HepG2 (cell line): ENCODE measurements around the gene OAF.

Experiments used
- GTF2F1 ChIP-seq: fragments of 150-350 bp; IDR thresholded peaks from 2 replicates; pipeline ENCODE4 v1.6.1; 2014; ENCODE audit warnings: low read length
- POLR2AphosphoS5 ChIP-seq: IDR thresholded peaks from 2 replicates; pipeline ENCODE4 v1.6.1; 2012; ENCODE audit warnings: low read depth, low read length
- ZC3H13 ChIP-seq: sonication (generic); formaldehyde crosslinking; IDR thresholded peaks from 2 replicates; pipeline ENCODE4 v1.8.1; 2023; ENCODE audit warnings: mild to moderate bottlenecking, missing genetic modification reagents, moderate library complexity
- ZNF354B ChIP-seq: sonication (generic); formaldehyde crosslinking; IDR thresholded peaks from 2 replicates; pipeline ENCODE4 v1.8.0; 2022; ENCODE audit warnings: mild to moderate bottlenecking, missing genetic modification reagents
- ZNF615 ChIP-seq: sonication (generic); formaldehyde crosslinking; IDR thresholded peaks from 2 replicates; pipeline ENCODE4 v1.5.0; 2020; ENCODE audit warnings: mild to moderate bottlenecking, missing genetic modification reagents, borderline replicate concordance
- ZNF713 ChIP-seq: sonication (generic); formaldehyde crosslinking; IDR thresholded peaks from 2 replicates; pipeline ENCODE4 v1.4.0; 2020; ENCODE audit warnings: mild to moderate bottlenecking, missing genetic modification reagents
- TF ChIP-seq, protein P1 (sequence below): sonication (generic); formaldehyde crosslinking; IDR thresholded peaks from 2 replicates; pipeline ENCODE4 v1.5.0; 2020; ENCODE audit warnings: mild to moderate bottlenecking, missing genetic modification reagents, moderate library complexity
- TF ChIP-seq, protein P2 (sequence below): sonication (generic); formaldehyde crosslinking; IDR thresholded peaks from 2 replicates; pipeline ENCODE4 v1.4.0; 2020; ENCODE audit warnings: missing genetic modification reagents
- TF ChIP-seq, protein P3 (sequence below): sonication (generic); formaldehyde crosslinking; IDR thresholded peaks from 2 replicates; pipeline ENCODE4 v1.4.0; 2020; ENCODE audit warnings: missing genetic modification reagents, mild to moderate bottlenecking, borderline replicate concordance
- TF ChIP-seq, protein P4 (sequence below): sonication (generic); formaldehyde crosslinking; IDR thresholded peaks from 2 replicates; pipeline ENCODE4 v1.4.0; 2020; ENCODE audit warnings: mild to moderate bottlenecking, missing genetic modification reagents

DNA sequence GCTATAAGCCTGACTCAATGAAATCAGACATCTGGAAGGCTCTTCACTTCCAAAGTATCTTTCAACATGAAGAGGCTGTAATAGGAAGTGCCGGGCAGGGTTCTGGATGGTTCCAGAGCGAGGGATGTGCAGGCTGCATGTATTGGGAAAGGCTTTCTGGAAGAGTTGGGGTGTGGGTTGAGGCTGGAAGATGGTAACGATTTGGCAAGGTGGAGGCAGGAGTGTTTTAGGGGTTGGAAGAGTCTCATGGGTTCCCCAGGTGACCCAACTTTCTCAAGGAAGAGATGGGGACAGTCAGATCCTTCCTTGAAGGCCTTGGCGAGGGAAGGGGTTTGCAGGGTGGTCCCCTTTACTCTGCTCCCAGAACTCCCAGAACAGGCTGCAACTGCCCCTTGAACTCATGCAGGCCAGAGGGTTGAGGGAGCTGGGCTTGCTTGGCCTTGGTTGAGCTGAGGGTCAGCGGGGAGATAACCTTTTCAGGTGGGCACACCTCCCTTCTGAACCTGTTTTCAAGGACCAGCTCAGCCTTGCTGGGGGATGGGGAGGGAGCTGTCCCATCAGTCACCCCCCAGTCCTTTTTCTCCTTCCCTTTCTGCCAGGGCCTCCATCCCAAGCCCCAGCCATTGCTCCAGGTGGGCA is 19.7 kb downstream of the OAF start:
- TF ChIP-seq, protein P1, sequence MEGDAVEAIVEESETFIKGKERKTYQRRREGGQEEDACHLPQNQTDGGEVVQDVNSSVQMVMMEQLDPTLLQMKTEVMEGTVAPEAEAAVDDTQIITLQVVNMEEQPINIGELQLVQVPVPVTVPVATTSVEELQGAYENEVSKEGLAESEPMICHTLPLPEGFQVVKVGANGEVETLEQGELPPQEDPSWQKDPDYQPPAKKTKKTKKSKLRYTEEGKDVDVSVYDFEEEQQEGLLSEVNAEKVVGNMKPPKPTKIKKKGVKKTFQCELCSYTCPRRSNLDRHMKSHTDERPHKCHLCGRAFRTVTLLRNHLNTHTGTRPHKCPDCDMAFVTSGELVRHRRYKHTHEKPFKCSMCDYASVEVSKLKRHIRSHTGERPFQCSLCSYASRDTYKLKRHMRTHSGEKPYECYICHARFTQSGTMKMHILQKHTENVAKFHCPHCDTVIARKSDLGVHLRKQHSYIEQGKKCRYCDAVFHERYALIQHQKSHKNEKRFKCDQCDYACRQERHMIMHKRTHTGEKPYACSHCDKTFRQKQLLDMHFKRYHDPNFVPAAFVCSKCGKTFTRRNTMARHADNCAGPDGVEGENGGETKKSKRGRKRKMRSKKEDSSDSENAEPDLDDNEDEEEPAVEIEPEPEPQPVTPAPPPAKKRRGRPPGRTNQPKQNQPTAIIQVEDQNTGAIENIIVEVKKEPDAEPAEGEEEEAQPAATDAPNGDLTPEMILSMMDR (CRISPR knock-in tag), result no peak
- no peak for TF ChIP-seq ZNF354B (CRISPR knock-in tag)
- TF ChIP-seq ZNF713 (CRISPR knock-in tag), result no peak
- TF ChIP-seq, protein P2, sequence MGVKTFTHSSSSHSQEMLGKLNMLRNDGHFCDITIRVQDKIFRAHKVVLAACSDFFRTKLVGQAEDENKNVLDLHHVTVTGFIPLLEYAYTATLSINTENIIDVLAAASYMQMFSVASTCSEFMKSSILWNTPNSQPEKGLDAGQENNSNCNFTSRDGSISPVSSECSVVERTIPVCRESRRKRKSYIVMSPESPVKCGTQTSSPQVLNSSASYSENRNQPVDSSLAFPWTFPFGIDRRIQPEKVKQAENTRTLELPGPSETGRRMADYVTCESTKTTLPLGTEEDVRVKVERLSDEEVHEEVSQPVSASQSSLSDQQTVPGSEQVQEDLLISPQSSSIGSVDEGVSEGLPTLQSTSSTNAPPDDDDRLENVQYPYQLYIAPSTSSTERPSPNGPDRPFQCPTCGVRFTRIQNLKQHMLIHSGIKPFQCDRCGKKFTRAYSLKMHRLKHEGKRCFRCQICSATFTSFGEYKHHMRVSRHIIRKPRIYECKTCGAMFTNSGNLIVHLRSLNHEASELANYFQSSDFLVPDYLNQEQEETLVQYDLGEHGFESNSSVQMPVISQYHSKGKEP (CRISPR knock-in tag), result no peak
- TF ChIP-seq ZNF615 (CRISPR knock-in tag), result no peak
- peak; percentile 29; the same call in 1 of the 2 replicates for TF ChIP-seq ZC3H13 (CRISPR knock-in tag)
- peak; percentile 27; the same call in 1 of the 2 replicates for TF ChIP-seq POLR2AphosphoS5
- TF ChIP-seq, protein P3, sequence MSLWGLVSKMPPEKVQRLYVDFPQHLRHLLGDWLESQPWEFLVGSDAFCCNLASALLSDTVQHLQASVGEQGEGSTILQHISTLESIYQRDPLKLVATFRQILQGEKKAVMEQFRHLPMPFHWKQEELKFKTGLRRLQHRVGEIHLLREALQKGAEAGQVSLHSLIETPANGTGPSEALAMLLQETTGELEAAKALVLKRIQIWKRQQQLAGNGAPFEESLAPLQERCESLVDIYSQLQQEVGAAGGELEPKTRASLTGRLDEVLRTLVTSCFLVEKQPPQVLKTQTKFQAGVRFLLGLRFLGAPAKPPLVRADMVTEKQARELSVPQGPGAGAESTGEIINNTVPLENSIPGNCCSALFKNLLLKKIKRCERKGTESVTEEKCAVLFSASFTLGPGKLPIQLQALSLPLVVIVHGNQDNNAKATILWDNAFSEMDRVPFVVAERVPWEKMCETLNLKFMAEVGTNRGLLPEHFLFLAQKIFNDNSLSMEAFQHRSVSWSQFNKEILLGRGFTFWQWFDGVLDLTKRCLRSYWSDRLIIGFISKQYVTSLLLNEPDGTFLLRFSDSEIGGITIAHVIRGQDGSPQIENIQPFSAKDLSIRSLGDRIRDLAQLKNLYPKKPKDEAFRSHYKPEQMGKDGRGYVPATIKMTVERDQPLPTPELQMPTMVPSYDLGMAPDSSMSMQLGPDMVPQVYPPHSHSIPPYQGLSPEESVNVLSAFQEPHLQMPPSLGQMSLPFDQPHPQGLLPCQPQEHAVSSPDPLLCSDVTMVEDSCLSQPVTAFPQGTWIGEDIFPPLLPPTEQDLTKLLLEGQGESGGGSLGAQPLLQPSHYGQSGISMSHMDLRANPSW (CRISPR knock-in tag), result no peak
- TF ChIP-seq, protein P4, sequence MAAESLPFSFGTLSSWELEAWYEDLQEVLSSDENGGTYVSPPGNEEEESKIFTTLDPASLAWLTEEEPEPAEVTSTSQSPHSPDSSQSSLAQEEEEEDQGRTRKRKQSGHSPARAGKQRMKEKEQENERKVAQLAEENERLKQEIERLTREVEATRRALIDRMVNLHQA (CRISPR knock-in tag), result no peak
- no peak for TF ChIP-seq GTF2F1
